ENCODE measurements around the gene ARMC2.

DNA sequence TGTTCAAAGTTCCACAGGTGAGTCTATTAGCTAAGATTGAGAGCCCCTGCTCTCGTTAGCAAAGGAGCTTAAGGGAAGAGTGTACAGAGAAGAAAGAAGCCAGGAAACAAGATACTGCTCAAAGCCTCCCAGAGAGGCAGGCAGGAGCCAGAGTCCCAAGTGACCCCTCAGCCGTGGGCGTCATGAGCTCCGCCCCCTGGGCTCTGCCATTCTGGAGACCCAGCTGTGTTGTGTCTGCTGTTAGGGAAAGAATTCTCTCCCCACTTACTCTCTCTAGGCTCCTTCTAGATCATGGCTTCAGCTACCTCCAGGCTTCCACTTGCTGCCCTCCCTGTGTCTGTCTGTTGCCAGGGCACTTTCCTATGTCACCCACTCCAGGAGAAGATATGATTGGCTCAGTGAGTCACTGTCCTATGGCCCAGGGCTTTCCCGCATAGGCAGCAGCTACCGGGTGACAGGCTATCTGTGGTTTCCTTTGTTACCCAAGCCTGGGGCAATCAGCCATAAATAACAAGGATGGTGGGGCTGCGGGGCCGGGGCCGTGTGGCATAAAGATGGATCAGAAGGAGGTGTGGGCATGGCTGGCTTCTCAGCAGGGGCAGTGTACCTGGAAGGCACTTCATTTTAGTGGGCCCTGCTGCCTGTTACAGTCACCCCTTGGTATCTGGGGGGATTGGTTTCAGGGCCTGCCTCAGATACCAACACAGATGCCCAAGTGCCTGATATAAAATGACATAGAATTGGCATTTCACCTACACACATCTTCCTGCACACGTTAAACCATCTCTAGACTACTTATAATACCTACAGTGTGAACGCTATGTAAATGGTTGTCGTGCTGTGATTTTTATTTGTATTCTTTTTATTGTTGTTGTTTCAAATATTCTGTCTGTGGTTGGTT lies 118.9 kb downstream of the ARMC2 start:
- TF ChIP-seq, protein P1, sequence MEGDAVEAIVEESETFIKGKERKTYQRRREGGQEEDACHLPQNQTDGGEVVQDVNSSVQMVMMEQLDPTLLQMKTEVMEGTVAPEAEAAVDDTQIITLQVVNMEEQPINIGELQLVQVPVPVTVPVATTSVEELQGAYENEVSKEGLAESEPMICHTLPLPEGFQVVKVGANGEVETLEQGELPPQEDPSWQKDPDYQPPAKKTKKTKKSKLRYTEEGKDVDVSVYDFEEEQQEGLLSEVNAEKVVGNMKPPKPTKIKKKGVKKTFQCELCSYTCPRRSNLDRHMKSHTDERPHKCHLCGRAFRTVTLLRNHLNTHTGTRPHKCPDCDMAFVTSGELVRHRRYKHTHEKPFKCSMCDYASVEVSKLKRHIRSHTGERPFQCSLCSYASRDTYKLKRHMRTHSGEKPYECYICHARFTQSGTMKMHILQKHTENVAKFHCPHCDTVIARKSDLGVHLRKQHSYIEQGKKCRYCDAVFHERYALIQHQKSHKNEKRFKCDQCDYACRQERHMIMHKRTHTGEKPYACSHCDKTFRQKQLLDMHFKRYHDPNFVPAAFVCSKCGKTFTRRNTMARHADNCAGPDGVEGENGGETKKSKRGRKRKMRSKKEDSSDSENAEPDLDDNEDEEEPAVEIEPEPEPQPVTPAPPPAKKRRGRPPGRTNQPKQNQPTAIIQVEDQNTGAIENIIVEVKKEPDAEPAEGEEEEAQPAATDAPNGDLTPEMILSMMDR (conservative IDR thresholded peaks at IDR 0.05 in 1 of 2, IDR thresholded peaks at IDR 0.05 in 1 of 2; ENCODE audit: extremely low read depth in 1 of 2, insufficient read depth in 1 of 2, low read depth in 1 of 2, low read length in 2 of 2), result no peak
- no peak for TF ChIP-seq EZH2 (IDR thresholded peaks at IDR 0.05; ENCODE audit: borderline replicate concordance, low read length)
